ENCODE measurements around the gene AGAP1.

DNA sequence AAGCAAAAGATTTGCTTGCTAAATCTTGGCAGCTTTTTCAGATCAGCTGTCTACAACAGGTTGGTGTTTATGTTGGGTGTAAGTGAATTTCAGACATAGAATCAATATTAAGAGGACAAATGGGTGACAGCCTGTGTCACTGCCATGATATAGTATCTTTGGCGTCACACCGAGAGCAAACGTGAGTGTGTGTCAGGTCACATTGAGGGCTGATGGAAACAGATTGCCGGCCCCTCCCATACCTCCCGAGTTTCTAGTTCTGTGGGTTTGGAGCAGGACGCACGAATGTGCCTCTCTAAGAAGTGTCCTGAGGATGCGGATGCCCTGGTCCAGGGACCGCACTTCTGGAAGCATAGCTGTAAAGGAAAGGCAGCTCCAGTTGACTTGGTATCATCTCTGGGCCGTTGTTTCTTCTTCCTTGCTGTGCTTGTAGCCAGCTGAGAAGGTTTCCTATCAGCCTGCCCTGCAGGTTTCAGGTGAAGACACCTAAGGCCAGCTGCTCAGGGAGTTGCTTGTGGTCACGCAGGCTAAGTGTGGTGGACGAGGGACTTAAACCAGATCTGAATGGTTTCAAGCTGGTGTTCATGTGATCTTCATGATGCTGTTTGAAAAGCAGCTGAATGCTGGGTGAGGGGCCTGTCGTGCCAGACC lies 6.4 kb downstream of the AGAP1 start:
- TF ChIP-seq, protein P1, sequence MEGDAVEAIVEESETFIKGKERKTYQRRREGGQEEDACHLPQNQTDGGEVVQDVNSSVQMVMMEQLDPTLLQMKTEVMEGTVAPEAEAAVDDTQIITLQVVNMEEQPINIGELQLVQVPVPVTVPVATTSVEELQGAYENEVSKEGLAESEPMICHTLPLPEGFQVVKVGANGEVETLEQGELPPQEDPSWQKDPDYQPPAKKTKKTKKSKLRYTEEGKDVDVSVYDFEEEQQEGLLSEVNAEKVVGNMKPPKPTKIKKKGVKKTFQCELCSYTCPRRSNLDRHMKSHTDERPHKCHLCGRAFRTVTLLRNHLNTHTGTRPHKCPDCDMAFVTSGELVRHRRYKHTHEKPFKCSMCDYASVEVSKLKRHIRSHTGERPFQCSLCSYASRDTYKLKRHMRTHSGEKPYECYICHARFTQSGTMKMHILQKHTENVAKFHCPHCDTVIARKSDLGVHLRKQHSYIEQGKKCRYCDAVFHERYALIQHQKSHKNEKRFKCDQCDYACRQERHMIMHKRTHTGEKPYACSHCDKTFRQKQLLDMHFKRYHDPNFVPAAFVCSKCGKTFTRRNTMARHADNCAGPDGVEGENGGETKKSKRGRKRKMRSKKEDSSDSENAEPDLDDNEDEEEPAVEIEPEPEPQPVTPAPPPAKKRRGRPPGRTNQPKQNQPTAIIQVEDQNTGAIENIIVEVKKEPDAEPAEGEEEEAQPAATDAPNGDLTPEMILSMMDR (IDR thresholded peaks at IDR 0.05) = no peak
- TF ChIP-seq POLR2AphosphoS5 (IDR thresholded peaks at IDR 0.05) = no peak
- no peak for TF ChIP-seq POLR2A (IDR thresholded peaks at IDR 0.05)

Measured in sigmoid colon (tissue), 4 donors.